HUDEP-2 (cell line): ENCODE data around the gene ARMC3.
"Not testable (repeated sequence)": the region's sequence is repeated elsewhere in the genome, so short reads cannot be mapped to it uniquely, and the experiment has no call there.

ENCODE experiments used
- DNase-seq, 76 experiments: peaks; one replicate each; lab custom pipeline; 2025; ENCODE audit not compliant: unreplicated experiment in 76 of 76; lab: John Stamatoyannopoulos, UW

The ARMC3 gene

GRCh38 chr10:22915314-22915713 lies 12.5 kb upstream of the ARMC3 start:
- DNase-seq = no peak

- DNase-seq = no peak
These were observed 2.8 kb upstream of the ARMC3 start for GRCh38 chr10:22925088-22925487.

- no peak for DNase-seq
These were observed 687 bp upstream of the ARMC3 start for GRCh38 chr10:22927166-22927565.

GRCh38 chr10:22929053-22929452 lies 1.2 kb downstream of the ARMC3 start:
- not testable (repeated sequence) for DNase-seq

- DNase-seq = no peak
These were observed 4.1 kb downstream of the ARMC3 start for GRCh38 chr10:22931948-22932347.

GRCh38 chr10:22932626-22933370 lies 4.9 kb downstream of the ARMC3 start:
- no peak for DNase-seq

GRCh38 chr10:22934726-22935125 lies 6.9 kb downstream of the ARMC3 start:
- DNase-seq = no peak

- no peak for DNase-seq
These were observed 14.6 kb downstream of the ARMC3 start for GRCh38 chr10:22942437-22942836.

GRCh38 chr10:22945934-22946673 lies 18.3 kb downstream of the ARMC3 start:
- DNase-seq = no peak

- DNase-seq = no peak
These were observed 27.1 kb downstream of the ARMC3 start for GRCh38 chr10:22954970-22955369.

- no peak for DNase-seq
These were observed 30.5 kb downstream of the ARMC3 start for GRCh38 chr10:22958338-22958737.

GRCh38 chr10:22959292-22959691 lies 31.4 kb downstream of the ARMC3 start:
- no peak for DNase-seq

- no peak for DNase-seq
These were observed 32.1 kb downstream of the ARMC3 start for GRCh38 chr10:22959950-22960349.

GRCh38 chr10:22962817-22963216 lies 35.0 kb downstream of the ARMC3 start:
- no peak for DNase-seq

- no peak for DNase-seq
These were observed 41.9 kb downstream of the ARMC3 start for GRCh38 chr10:22969704-22970103.

- DNase-seq = no peak
These were observed 48.7 kb downstream of the ARMC3 start for GRCh38 chr10:22976534-22976933.

GRCh38 chr10:22977751-22978150 lies 49.9 kb downstream of the ARMC3 start:
- DNase-seq = no peak

GRCh38 chr10:22978287-22978686 lies 50.4 kb downstream of the ARMC3 start:
- DNase-seq = no peak

- no peak for DNase-seq
These were observed 51.1 kb downstream of the ARMC3 start for GRCh38 chr10:22978918-22979317.

- DNase-seq = no peak
These were observed 53.0 kb downstream of the ARMC3 start for GRCh38 chr10:22980822-22981221.

GRCh38 chr10:22984066-22984465 lies 56.2 kb downstream of the ARMC3 start:
- no peak for DNase-seq
